GM10248 (cell line): ENCODE measurements around the gene RUNX3.

Experiments
- CTCF ChIA-PET: fragments of 300-600 bp; sonication (Branson Sonifier 250); formaldehyde crosslinking; extraction: SDS; loops from one replicate; lab custom pipeline; 2021; ENCODE audit warnings: antibody characterized with exemption; lab: Yijun Ruan, JAX
- POLR2A ChIA-PET: fragments of 350-650 bp; sonication (Branson Sonifier 250); formaldehyde crosslinking; extraction: SDS; loops from one replicate; lab custom pipeline; 2020; ENCODE audit warnings: antibody characterized with exemption; lab: Yijun Ruan, JAX
- DNase-seq: peaks from one replicate; pipeline ENCODE4 v3.0.0; 2012; ENCODE audit errors: extremely low spot score
- TF ChIP-seq, protein P1 (sequence below): IDR thresholded peaks from 2 replicates; pipeline ENCODE4 v1.5.1; 2012; ENCODE audit warnings: mild to moderate bottlenecking, low read depth; ENCODE audit errors: extremely low read depth, missing control alignments, control extremely low read depth

The RUNX3 gene

DNA sequence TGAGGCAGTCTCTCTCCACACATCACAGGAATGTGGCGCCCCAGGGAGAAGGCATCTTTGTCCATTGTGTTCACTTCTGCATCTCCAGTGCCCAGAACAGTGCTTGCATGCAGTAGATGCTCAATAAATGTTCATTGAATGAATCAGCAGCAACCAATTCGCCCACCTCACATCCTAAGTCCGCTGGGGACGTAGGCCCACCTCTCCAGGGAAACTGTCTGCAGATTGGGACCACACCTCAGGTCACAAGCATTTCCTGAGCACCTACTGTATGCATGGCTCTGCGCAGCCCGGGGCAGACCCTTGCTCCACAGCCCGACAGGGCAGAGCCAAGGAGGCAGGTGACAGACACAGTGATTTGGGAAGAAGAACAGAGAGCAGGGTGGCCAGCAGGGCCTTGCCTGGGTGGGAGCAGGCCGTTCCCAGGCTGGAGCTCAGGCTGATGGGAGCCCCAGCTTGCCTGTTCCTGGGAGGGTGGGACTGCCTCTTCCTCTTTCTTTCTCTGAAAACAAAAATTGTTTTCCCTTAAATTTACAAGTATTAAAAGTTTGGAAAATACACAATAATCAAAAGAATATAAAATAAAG lies 25.8 kb upstream of the RUNX3 start:
- TF ChIP-seq, protein P1, sequence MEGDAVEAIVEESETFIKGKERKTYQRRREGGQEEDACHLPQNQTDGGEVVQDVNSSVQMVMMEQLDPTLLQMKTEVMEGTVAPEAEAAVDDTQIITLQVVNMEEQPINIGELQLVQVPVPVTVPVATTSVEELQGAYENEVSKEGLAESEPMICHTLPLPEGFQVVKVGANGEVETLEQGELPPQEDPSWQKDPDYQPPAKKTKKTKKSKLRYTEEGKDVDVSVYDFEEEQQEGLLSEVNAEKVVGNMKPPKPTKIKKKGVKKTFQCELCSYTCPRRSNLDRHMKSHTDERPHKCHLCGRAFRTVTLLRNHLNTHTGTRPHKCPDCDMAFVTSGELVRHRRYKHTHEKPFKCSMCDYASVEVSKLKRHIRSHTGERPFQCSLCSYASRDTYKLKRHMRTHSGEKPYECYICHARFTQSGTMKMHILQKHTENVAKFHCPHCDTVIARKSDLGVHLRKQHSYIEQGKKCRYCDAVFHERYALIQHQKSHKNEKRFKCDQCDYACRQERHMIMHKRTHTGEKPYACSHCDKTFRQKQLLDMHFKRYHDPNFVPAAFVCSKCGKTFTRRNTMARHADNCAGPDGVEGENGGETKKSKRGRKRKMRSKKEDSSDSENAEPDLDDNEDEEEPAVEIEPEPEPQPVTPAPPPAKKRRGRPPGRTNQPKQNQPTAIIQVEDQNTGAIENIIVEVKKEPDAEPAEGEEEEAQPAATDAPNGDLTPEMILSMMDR, result no peak
- DNase-seq, result no peak
- ChIA-PET CTCF (interaction anchor here (0.7 to 4.4 kb wide), 7 partner anchors 8 to 81 kb away, joined by 3 to 21 read pairs (median 4); no protein-coding TSS in a partner anchor), POLR2A (interaction anchor here (1.3 kb wide), 1 partner anchor 78 kb away, joined by 3 read pairs; no protein-coding TSS in a partner anchor)

DNA sequence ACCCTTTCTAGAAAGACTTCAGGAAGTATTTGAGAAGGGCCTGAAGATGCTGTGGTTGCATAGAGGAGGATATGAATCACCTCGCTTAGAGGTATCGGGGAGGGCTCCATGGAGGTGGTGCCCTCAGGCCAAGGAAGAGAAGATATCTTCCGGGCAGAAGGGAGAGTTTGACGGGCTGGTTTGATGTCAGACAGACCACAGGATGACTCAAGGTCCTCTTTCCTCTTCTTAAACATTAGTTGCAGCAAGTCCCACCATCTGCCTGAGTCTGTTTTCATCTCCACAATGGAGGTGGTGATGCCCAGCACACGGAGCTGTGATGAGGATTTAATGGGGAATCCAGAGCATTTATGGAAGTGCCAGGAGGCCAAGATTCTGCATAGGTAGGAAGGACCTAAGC lies 25.1 kb upstream of the RUNX3 start:
- ChIA-PET CTCF (interaction anchor here (0.9 to 4.4 kb wide), 3 partner anchors 8 to 82 kb away, joined by 4 to 21 read pairs (median 5); no protein-coding TSS in a partner anchor), POLR2A (no interaction called here)
- TF ChIP-seq, protein P1, result no peak
- peak; percentile 62 for DNase-seq

DNA sequence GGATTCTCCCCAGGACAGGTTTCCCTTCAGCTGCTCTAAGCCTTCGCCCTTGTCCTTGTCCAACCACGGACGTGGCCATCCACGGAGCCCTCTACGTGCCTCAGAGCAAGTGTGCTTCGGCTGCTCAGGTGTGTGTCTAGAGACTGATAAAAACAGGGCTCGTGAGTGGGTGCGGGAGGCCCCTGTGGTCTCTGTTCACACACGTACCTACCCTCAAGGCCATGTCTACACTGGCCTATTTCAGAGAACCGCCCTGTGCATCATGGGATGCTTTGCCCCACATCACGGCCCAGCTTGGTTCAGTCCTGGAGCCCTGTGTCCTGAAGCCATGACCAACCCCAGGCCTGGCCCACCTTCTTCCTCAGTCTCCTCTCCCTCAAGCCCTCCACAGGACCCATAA lies 24.6 kb upstream of the RUNX3 start:
- TF ChIP-seq, protein P1, result no peak
- POLR2A ChIA-PET, result interaction anchor here (0.6 to 0.9 kb wide), 2 partner anchors 9 to 129 kb away, joined by 3 to 9 read pairs; no protein-coding TSS in a partner anchor
- DNase-seq, result no peak
- CTCF ChIA-PET, result interaction anchor here (0.7 to 4.4 kb wide), 6 partner anchors 10 to 84 kb away, joined by 3 to 21 read pairs (median 6); no protein-coding TSS in a partner anchor

DNA sequence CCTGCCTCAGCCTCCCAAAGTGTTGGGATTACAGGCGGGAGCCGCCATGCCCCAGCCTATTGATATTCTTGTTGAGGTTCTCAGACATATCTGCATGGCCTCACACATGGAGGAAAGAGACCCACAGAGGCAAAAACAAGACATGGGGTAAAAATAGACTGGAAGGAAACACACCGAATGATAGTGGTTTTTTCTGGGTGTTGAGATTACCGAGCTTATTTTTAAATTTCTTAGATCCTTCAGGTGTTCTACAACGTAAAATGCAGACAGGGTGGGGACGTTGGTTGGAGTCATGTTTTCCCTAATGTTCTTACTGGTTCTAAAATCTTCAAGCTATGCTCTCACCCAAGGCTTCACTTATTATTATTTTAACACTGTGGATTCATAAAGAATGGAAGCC lies 23.9 kb upstream of the RUNX3 start:
- CTCF ChIA-PET, result interaction anchor here (0.7 to 4.4 kb wide), 6 partner anchors 10 to 106 kb away, joined by 3 to 21 read pairs (median 5); no protein-coding TSS in a partner anchor
- no peak for DNase-seq
- POLR2A ChIA-PET, result interaction anchor here (0.6 to 0.9 kb wide), 2 partner anchors 9 to 129 kb away, joined by 3 to 9 read pairs; no protein-coding TSS in a partner anchor
- TF ChIP-seq, protein P1, result no peak

DNA sequence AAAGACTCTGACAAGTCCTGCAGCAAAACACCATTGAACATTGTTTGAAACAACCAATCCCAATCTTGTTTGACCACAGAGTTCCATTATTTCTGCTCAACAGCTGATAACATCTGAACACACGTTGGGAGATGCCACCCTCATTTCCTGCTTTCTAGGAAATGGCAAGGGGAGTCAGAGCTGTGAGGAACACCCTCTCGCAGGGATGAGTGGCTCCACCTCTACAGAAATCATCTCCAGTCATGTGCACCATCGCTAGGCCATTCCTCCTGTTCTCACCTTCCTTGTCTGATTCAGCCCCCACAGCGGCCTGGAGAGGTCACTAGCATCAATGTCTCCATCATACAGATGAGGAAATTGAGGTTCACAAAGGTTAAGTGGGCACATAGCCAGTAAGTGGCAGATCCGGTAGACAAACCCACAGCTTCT lies 22.4 kb upstream of the RUNX3 start:
- CTCF ChIA-PET, result interaction anchor here (0.8 to 4.4 kb wide), 12 partner anchors 9 to 172 kb away, joined by 3 to 25 read pairs (median 5); partner anchors contain the start of gene RUNX3
- POLR2A ChIA-PET, result interaction anchor here (0.7 to 1.4 kb wide), 4 partner anchors 8 to 481 kb away, joined by 3 to 7 read pairs (median 3); no protein-coding TSS in a partner anchor
- TF ChIP-seq, protein P1, result peak; percentile 30
- DNase-seq, result no peak

DNA sequence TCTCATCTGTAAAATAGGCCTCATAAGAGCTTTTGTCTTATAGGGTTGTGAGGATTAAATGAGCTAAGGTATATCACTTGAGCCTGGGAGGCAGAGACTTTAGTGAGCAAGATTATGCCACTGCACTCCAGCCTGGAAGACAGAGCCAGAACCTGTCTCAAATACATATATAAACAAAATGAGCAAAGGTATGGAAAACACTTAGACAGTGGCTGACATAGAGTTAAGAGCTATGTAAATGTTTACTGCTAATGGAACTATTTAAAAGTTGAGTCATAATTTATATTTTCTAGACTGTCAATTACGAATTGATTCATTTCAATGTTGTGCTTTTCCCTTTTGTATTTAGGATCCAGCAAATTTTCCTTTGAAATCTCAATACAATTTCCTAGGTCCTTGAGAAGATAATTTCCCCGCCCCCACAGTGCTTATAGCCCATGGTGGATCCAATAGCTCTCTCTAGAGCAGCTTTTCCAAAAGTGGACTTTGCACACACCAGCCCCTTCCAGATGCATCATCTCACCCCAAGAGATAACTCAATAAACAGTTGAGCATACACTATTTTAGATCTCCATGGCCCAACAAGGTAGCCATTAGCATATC lies 21.8 kb upstream of the RUNX3 start:
- CTCF ChIA-PET, result interaction anchor here (0.7 to 4.4 kb wide), 15 partner anchors 10 to 173 kb away, joined by 3 to 25 read pairs (median 5); partner anchors contain the start of gene RUNX3
- no peak for DNase-seq
- TF ChIP-seq, protein P1, result no peak
- POLR2A ChIA-PET, result interaction anchor here (0.6 to 1.6 kb wide), 9 partner anchors 8 to 481 kb away, joined by 3 to 7 read pairs (median 3); partner anchors contain the start of genes CLIC4 and RUNX3
